H1 (cell line): ENCODE measurements around the gene COL4A1. TPM values are rescaled to one million over a fixed set of nuclear protein-coding genes. Genes with fewer than 3 reads are reported as not detected.

Source experiments
- CTCF ChIA-PET: fragments of 300-600 bp; sonication (Branson Sonifier 250); formaldehyde crosslinking; loops from one replicate; lab custom pipeline; 2021; ENCODE audit not compliant: partially characterized antibody; lab: Charles Lee
- POLR2A ChIA-PET: fragments of 300-600 bp; sonication (Branson Sonifier 250); formaldehyde crosslinking; loops from one replicate; lab custom pipeline; 2021; ENCODE audit warnings: inconsistent platforms; ENCODE audit not compliant: partially characterized antibody; lab: Charles Lee
- DNase-seq, 2 experiments: peaks; one replicate each; pipeline versions ENCODE4 v3.0.0 to v3.0.0-alpha.2; 2010 to 2022; ENCODE audit warnings: low spot score in 2 of 2, low read depth in 1 of 2, mixed read lengths in 1 of 2
- FAIRE-seq: peaks from 2 replicates; lab custom pipeline; 2011; peaks lifted over from hg19 to GRCh38; lab: Jason Lieb, UNC
- H2AFZ ChIP-seq: 2 replicates; pipeline ENCODE4 v1.8.1; 2012; ENCODE audit warnings: low read length, inconsistent platforms
- H2AK5ac ChIP-seq: 2 replicates; pipeline ENCODE4 v1.6.1; 2013; ENCODE audit warnings: low read depth, low read length
- H2BK120ac ChIP-seq: replicated peaks from 2 replicates; pipeline ENCODE3; 2013; ENCODE audit warnings: low read depth, low read length, inconsistent platforms
- H2BK12ac ChIP-seq: 2 replicates; pipeline ENCODE4 v1.6.1; 2013; ENCODE audit warnings: low read depth, low read length
- H2BK15ac ChIP-seq: 2 replicates; pipeline ENCODE4 v1.6.1; 2013; ENCODE audit warnings: low read length
- H2BK20ac ChIP-seq: 2 replicates; pipeline ENCODE4 v1.6.1; 2013; ENCODE audit warnings: low read length
- H2BK5ac ChIP-seq: 2 replicates; pipeline ENCODE4 v1.6.1; 2013; ENCODE audit warnings: low read depth, low read length
- H3K14ac ChIP-seq: 2 replicates; pipeline ENCODE4 v1.6.1; 2013; ENCODE audit warnings: inconsistent platforms; ENCODE audit not compliant: insufficient read length
- H3K18ac ChIP-seq: 2 replicates; pipeline ENCODE4 v1.6.1; 2013; ENCODE audit warnings: low read length; ENCODE audit errors: extremely low read depth
- H3K23ac ChIP-seq: 2 replicates; pipeline ENCODE4 v1.6.1; 2013; ENCODE audit warnings: inconsistent platforms; ENCODE audit not compliant: insufficient read length
- H3K23me2 ChIP-seq: 2 replicates; pipeline ENCODE4 v1.6.1; 2013; ENCODE audit warnings: low read depth, low read length
- H3K27ac ChIP-seq: 2 replicates; pipeline ENCODE4 v1.6.1; 2011; ENCODE audit warnings: low read depth, low read length, inconsistent platforms
- H3K27me3 ChIP-seq, 4 experiments: replicated peaks in 1 of 4; 1 replicate in 1 of 4; 2 replicates in 3 of 4; pipeline versions ENCODE4 v1.6.1 to v1.8.1; 2011 to 2013; ENCODE audit warnings: low read length in 3 of 4, mild to moderate bottlenecking in 3 of 4, inconsistent platforms in 2 of 4, mixed read lengths in 2 of 4, moderate library complexity in 1 of 4; ENCODE audit not compliant: control insufficient read depth in 3 of 4, insufficient read depth in 3 of 4; ENCODE audit errors: extremely low read depth in 1 of 4
- H3K36me3 ChIP-seq, 4 experiments: 2 replicates each; pipeline versions ENCODE4 v1.6.1 to v1.8.1; 2011 to 2013; ENCODE audit warnings: mild to moderate bottlenecking in 4 of 4, low read length in 3 of 4, moderate library complexity in 2 of 4, control low read depth in 1 of 4, inconsistent platforms in 1 of 4; ENCODE audit not compliant: insufficient read depth in 4 of 4, control insufficient read depth in 2 of 4
- H3K4ac ChIP-seq: replicated peaks from 2 replicates; pipeline ENCODE3; 2013; ENCODE audit warnings: low read length, low read depth, mixed read lengths, inconsistent platforms; ENCODE audit not compliant: insufficient read length
- H3K4me1 ChIP-seq, 4 experiments: replicated peaks in 1 of 4; 1 replicate in 1 of 4; 2 replicates in 3 of 4; pipeline versions ENCODE4 v1.6.1 to v1.8.1; 2011 to 2013; ENCODE audit warnings: low read length in 3 of 4, inconsistent platforms in 2 of 4, mixed read lengths in 1 of 4; ENCODE audit not compliant: insufficient read depth in 4 of 4, control insufficient read depth in 3 of 4
- H3K4me2 ChIP-seq, 2 experiments: 2 replicates each; pipeline versions ENCODE4 v1.6.1 to v1.8.1; 2011 to 2013; ENCODE audit warnings: low read depth in 2 of 2, low read length in 2 of 2, control low read depth in 1 of 2, inconsistent platforms in 1 of 2, mild to moderate bottlenecking in 1 of 2; ENCODE audit not compliant: insufficient read depth in 1 of 2
- H3K4me3 ChIP-seq, 4 experiments: fragments of 200-600, 300-600 bp in 1 of 4; sonication (generic), shearing (Covaris generic), sonication (Bioruptor Twin) in 1 of 4; 2 replicates each; pipeline versions ENCODE4 v1.5.1 to v1.8.1; 2011 to 2016; ENCODE audit warnings: low read length in 4 of 4, low read depth in 3 of 4, control low read depth in 2 of 4, inconsistent platforms in 2 of 4, mild to moderate bottlenecking in 2 of 4, mixed read lengths in 1 of 4, moderate library complexity in 1 of 4; ENCODE audit not compliant: insufficient read depth in 2 of 4; ENCODE audit errors: extremely low read depth in 1 of 4
- H3K56ac ChIP-seq: replicated peaks from 2 replicates; pipeline ENCODE3; 2013; ENCODE audit warnings: low read depth, mild to moderate bottlenecking, mixed read lengths, low read length, inconsistent platforms; ENCODE audit not compliant: insufficient read length
- H3K79me1 ChIP-seq: 2 replicates; pipeline ENCODE4 v1.6.1; 2013; ENCODE audit warnings: low read depth, low read length, control low read depth
- H3K79me2 ChIP-seq, 2 experiments: 2 replicates each; pipeline versions ENCODE4 v1.6.1 to v1.8.1; 2012 to 2013; ENCODE audit warnings: low read length in 2 of 2, mild to moderate bottlenecking in 2 of 2, inconsistent platforms in 1 of 2; ENCODE audit not compliant: insufficient read depth in 2 of 2, control insufficient read depth in 1 of 2
- H3K9ac ChIP-seq, 4 experiments: replicated peaks in 1 of 4; 1 replicate in 1 of 4; 2 replicates in 3 of 4; pipeline versions ENCODE4 v1.6.1 to v1.8.1; 2011 to 2013; ENCODE audit warnings: low read depth in 3 of 4, low read length in 3 of 4, control low read depth in 2 of 4, mild to moderate bottlenecking in 2 of 4, moderate library complexity in 2 of 4, inconsistent platforms in 1 of 4; ENCODE audit errors: extremely low read depth in 1 of 4
- H3K9me3 ChIP-seq, 2 experiments: 2 replicates each; pipeline versions ENCODE4 v1.6.1 to v1.8.1; 2012 to 2013; ENCODE audit warnings: mild to moderate bottlenecking in 2 of 2, moderate library complexity in 2 of 2, control low read depth in 1 of 2, inconsistent platforms in 1 of 2, low read depth in 1 of 2, low read length in 1 of 2, mixed read lengths in 1 of 2; ENCODE audit not compliant: insufficient read depth in 2 of 2
- H4K20me1 ChIP-seq, 2 experiments: replicated peaks in 1 of 2; 2 replicates each; pipeline versions ENCODE3 to v1.8.1; 2011 to 2013; ENCODE audit warnings: inconsistent platforms in 2 of 2, low read length in 2 of 2, mild to moderate bottlenecking in 1 of 2; ENCODE audit not compliant: insufficient read depth in 2 of 2, control insufficient read depth in 1 of 2
- H4K5ac ChIP-seq: 2 replicates; pipeline ENCODE4 v1.6.1; 2013; ENCODE audit warnings: low read length, low read depth, mixed read lengths, inconsistent platforms; ENCODE audit not compliant: insufficient read length
- H4K8ac ChIP-seq: 2 replicates; pipeline ENCODE4 v1.8.0; 2013; ENCODE audit warnings: mild to moderate bottlenecking, moderate library complexity, low read length, inconsistent platforms; ENCODE audit not compliant: insufficient read depth; ENCODE audit errors: extremely low read depth
- H4K91ac ChIP-seq: replicated peaks from 2 replicates; pipeline ENCODE3; 2013; ENCODE audit warnings: low read length, mixed read lengths, inconsistent platforms; ENCODE audit not compliant: insufficient read length
- CHD2 ChIP-seq: IDR thresholded peaks from 2 replicates; pipeline ENCODE4 v1.6.1; 2012; ENCODE audit warnings: low read length, improper control_type of control experiment
- HDAC2 ChIP-seq, 2 experiments: fragments of 300-600 bp in 1 of 2; sonication (generic) in 1 of 2; IDR thresholded peaks; 2 replicates each; pipeline ENCODE4 v1.6.1; 2011 to 2012; ENCODE audit warnings: low read depth in 2 of 2, low read length in 2 of 2, mild to moderate bottlenecking in 2 of 2, moderate library complexity in 2 of 2, borderline replicate concordance in 1 of 2, inconsistent platforms in 1 of 2
- JUND ChIP-seq: IDR thresholded peaks from 2 replicates; pipeline ENCODE4 v1.6.1; 2011; ENCODE audit warnings: mild to moderate bottlenecking, improper control_type of control experiment, low read length
- MAFK ChIP-seq: IDR thresholded peaks from 2 replicates; pipeline ENCODE4 v1.6.1; 2012; ENCODE audit warnings: low read depth, mild to moderate bottlenecking, improper control_type of control experiment, low read length
- SIN3A ChIP-seq, 2 experiments: IDR thresholded peaks in 1 of 2; conservative IDR thresholded peaks in 1 of 2; 2 replicates each; pipeline ENCODE4 v1.6.1; 2011 to 2012; ENCODE audit warnings: low read length in 2 of 2, improper control_type of control experiment in 1 of 2, low read depth in 1 of 2, mild to moderate bottlenecking in 1 of 2
- TBP ChIP-seq: IDR thresholded peaks from 2 replicates; pipeline ENCODE4 v1.6.1; 2011; ENCODE audit warnings: low read depth, low read length, improper control_type of control experiment
- TCF12 ChIP-seq: IDR thresholded peaks from 2 replicates; pipeline ENCODE4 v1.6.1; 2011; ENCODE audit warnings: low read depth, mild to moderate bottlenecking, low read length
- WGBS, 2 experiments: shearing (Covaris generic) in 1 of 2; methylation state at CpG; one replicate each; pipeline versions ENCODE4 v1.1.6 to v1.1.7; 2013 to 2015; ENCODE audit warnings: low lambda C conversion rate in 2 of 2, mixed read lengths in 2 of 2, inconsistent platforms in 1 of 2, low coverage in 1 of 2, missing lambda C conversion rate in 1 of 2; ENCODE audit not compliant: insufficient replicate concordance in 2 of 2, insufficient coverage in 1 of 2, insufficient read length in 1 of 2; ENCODE audit errors: extremely low coverage in 1 of 2, missing lambda C conversion rate in 1 of 2; 5-methylcytosine and 5-hydroxymethylcytosine counted together
- polyA plus RNA-seq, 7 experiments: library from polyadenylated mRNA; depleted of rRNA in 3 of 7; stranded (reverse) in 5 of 7; unstranded in 2 of 7; fragments of >200 nt in 5 of 7; fragments of 200-250 nt in 2 of 7; gene quantifications; 1 replicate in 5 of 7; 2 replicates in 1 of 7; 4 replicates in 1 of 7; pipeline versions ENCODE4 v1.2.1 to v1.2.3, GENCODE V29; 2011 to 2013; ENCODE audit warnings: missing spikeins in 2 of 7, mixed read lengths in 2 of 7
- total RNA-seq: library from RNA; stranded (reverse); fragmentation: NEBNext Ultra II Directional; extraction: Animal tissue kit (Norgen Biotek cat#: 25700); gene quantifications from 2 replicates; pipeline ENCODE4 v1.2.1, GENCODE V29; 2021

Gene COL4A1
- total and polyA plus RNA-seq, 2 of the 8 experiments (the other 6 are each of a cell fraction or from before 2014, with no cell fraction given): 30.7 to 82.0 TPM

DNA sequence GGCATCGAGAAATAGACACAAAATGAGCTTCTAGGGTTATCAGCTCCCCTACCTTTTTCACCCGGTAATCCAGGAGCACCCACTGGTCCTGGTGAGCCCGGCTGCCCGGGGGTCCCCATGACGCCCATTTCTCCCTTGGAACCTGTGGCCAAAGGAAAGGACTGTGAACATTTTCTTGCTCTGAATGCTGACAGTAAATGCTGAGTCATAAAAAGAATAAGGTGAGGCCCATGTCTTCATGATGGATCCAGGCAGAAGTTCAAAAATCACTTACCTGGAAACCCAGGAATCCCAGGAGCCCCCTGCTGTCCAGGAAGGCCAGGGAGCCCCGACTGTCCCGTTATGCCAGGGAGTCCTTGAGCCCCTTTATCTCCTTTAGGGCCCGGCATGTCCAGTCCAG lies 129.2 kb downstream of the COL4A1 start:
- POLR2A ChIA-PET: no interaction called here
- Histone ChIP-seq H3K27ac (no peak overlapping the region), H3K4me3 (no peak overlapping the region)

More for the DNA sequence above, 129.2 kb downstream of the COL4A1 start:
- TF ChIP-seq HDAC2 (IDR thresholded peaks at IDR 0.05; ENCODE audit: borderline replicate concordance in 1 of 2, low read depth in 2 of 2, low read length in 2 of 2) (no peak), SIN3A (conservative IDR thresholded peaks at IDR 0.05 in 1 of 2, IDR thresholded peaks at IDR 0.05 in 1 of 2; ENCODE audit: low read depth in 1 of 2, low read length in 2 of 2) (no peak), CHD2 (no peak), TBP (no peak), TCF12 (no peak), MAFK (no peak), JUND (no peak)
- Histone ChIP-seq H3K9me3 (no peaks in the 10 kb centered on the region), H3K27me3 (no peaks in the 10 kb centered on the region), H3K4me1 (peaks cover 0 to 3% (median 0%) of the 10 kb centered on the region in 4 experiments; a peak in 2 of 7 replicates), H2BK15ac (no peak overlapping the region), H3K23ac (no peak overlapping the region), H2AFZ (no peak overlapping the region), H3K18ac (no peak overlapping the region), H3K56ac (no peak overlapping the region), H2BK20ac (no peak overlapping the region), H2BK12ac (no peak overlapping the region), H2BK120ac (no peak overlapping the region), H3K36me3 (peaks cover 4 to 38% (median 28%) of the 10 kb centered on the region in 4 experiments; a peak in 7 of 8 replicates), H4K20me1 (no peaks in the 10 kb centered on the region), H3K4me2 (no peak overlapping the region), H3K23me2 (no peaks in the 10 kb centered on the region), H3K14ac (no peak overlapping the region), H3K9ac (no peak overlapping the region), H3K4ac (no peak overlapping the region), H4K8ac (no peak overlapping the region), H4K91ac (no peak overlapping the region), H2AK5ac (no peak overlapping the region), H3K79me2 (no peaks in the 10 kb centered on the region), H4K5ac (no peak overlapping the region), H2BK5ac (no peak overlapping the region), H3K79me1 (no peaks in the 10 kb centered on the region)
- no peak for FAIRE-seq
- WGBS, 2 experiments: 85% methylated on average over 8 of the region's 8 CpGs; no CpG with 5 or more reads in 1 of the 2 experiments
- CTCF ChIA-PET: no interaction called here
- DNase-seq: no peak
